Cardiac muscle cell (in vitro differentiated cells and primary cell): Measurements from ENCODE around the gene FGGY. TPM values are rescaled to one million over a fixed set of nuclear protein-coding genes. Genes with fewer than 3 reads are reported as not detected.

Source experiments
- DNase-seq, 2 donors: peaks; one replicate each; pipeline versions ENCODE4 v3.0.0 to v3.0.0-alpha.2; 2010 to 2017; ENCODE audit warnings: low read depth in 1 of 2, low spot score in 1 of 2
- H3K27ac ChIP-seq: fragments of 200-600 bp; sonication (generic); 2 replicates; pipeline ENCODE4 v1.5.1; 2016
- H3K27me3 ChIP-seq: fragments of 200-600 bp; sonication (generic); 2 replicates; pipeline ENCODE4 v1.6.0; 2016; ENCODE audit warnings: control low read depth
- H3K36me3 ChIP-seq: fragments of 200-600 bp; sonication (generic); 2 replicates; pipeline ENCODE4 v1.5.1; 2016; ENCODE audit warnings: control low read depth
- H3K4me1 ChIP-seq: fragments of 200-600 bp; sonication (generic); 2 replicates; pipeline ENCODE4 v1.8.1; 2017; ENCODE audit warnings: low read depth, mild to moderate bottlenecking, mixed run types
- H3K4me3 ChIP-seq: fragments of 200-600 bp; sonication (generic); 2 replicates; pipeline ENCODE4 v1.5.1; 2016; ENCODE audit warnings: mild to moderate bottlenecking
- H3K9me3 ChIP-seq: fragments of 200-600 bp; sonication (generic); 2 replicates; pipeline ENCODE4 v1.5.1; 2017; ENCODE audit warnings: low read depth, mild to moderate bottlenecking, control low read depth
- CTCF ChIP-seq: IDR thresholded peaks from 2 replicates; pipeline ENCODE4 v1.5.1; 2012; ENCODE audit warnings: low read depth, mild to moderate bottlenecking, low read length
- polyA plus RNA-seq: library from polyadenylated mRNA; unstranded; fragments of >200 nt; fragmentation: Nextera tagmentation; extraction: Ambion mirVana; gene quantifications from 2 replicates; pipeline ENCODE4 v1.2.1, GENCODE V29; 2016
- total RNA-seq: library from RNA; depleted of rRNA; stranded (reverse); fragments of >200 nt; gene quantifications from 2 replicates; pipeline ENCODE4 v1.2.3, GENCODE V29; 2016

FGGY gene
- total and polyA plus RNA-seq, 2 experiments from 2014 or later: 9.8 to 14.5 TPM

DNA sequence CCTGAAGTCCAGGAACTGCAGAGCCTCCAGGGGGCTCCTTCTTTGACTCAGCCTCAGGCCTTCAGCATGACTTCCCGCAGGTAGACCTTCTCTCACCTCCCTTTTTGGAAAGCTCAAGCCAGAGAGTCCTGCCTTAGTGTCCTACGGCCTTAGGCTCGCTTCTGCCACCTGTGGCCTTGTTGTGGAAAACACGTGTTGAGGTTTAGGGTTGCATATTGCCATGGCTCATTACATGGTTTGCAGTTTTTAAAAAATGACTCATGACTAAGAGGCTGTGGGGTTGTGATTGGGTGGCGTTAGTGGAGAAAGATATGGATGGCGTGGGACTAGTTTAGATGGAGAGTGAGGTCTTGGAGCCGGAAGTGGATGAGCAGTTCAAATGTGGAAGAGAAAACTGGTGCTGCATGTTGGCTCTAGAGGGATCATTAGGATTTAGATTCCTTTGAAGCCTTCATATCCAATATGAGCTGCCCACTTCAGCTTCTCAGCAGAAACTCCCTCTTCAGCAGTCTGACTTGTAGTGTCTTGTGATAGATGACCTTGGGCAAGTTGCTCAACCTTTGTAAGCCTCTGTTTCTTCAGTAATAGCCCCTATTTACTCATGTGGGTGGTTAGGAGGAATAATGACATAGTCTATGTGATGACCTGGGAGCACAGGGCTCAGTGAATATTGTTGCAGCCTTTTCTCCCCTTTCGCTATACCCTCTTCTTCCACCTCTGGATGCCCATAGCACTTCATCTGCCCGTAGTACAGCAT, 6.5 kb upstream of the FGGY start:
- H3K4me3 ChIP-seq: no peak overlapping the region
- peak; percentile 47 to 67 for DNase-seq
- peaks cover 2% of the 10 kb centered on the region for H3K27me3 ChIP-seq
- no peaks in the 10 kb centered on the region for H3K36me3 ChIP-seq
- H3K4me1 ChIP-seq: peaks cover 7% of the 10 kb centered on the region
- H3K27ac ChIP-seq: no peak overlapping the region
- H3K9me3 ChIP-seq: no peaks in the 10 kb centered on the region
- TF ChIP-seq CTCF: peak; percentile 47

GRCh38 chr1:59291561-59291960, 5.3 kb upstream of the FGGY start:
- Histone ChIP-seq H3K27ac (no peak overlapping the region), H3K4me1 (peaks cover 7% of the 10 kb centered on the region), H3K27me3 (peaks cover under 1% of the 10 kb centered on the region), H3K36me3 (no peaks in the 10 kb centered on the region), H3K9me3 (no peaks in the 10 kb centered on the region), H3K4me3 (no peak overlapping the region)
- no peak for TF ChIP-seq CTCF
- no peak for DNase-seq

GRCh38 chr1:59292562-59292961, 4.3 kb upstream of the FGGY start:
- Histone ChIP-seq H3K4me1 (peaks cover 7% of the 10 kb centered on the region), H3K9me3 (no peaks in the 10 kb centered on the region), H3K27ac (no peak overlapping the region), H3K27me3 (no peaks in the 10 kb centered on the region), H3K36me3 (no peaks in the 10 kb centered on the region), H3K4me3 (no peak overlapping the region)
- DNase-seq: peak in 1 of 2 donors; percentile 93
- TF ChIP-seq CTCF: peak; percentile 6

DNA sequence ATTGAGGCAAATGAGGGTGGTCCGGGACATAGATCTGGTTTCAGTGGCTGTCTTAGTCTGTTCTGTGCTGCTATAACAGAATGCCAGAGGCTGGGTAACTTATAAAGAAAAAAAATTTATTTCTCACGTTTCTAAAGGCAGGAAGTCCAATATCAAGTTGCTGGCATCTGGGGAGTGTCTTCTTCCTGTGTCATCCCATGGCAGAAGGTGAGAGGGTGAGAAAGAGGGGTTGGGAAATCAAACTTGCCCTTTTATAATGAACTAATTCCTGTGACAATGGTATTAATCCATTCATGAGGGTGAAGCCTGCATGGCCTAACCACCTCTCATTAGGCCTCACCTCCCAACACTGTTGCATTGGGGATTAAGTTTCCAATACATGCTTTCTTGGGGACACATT, 3.7 kb upstream of the FGGY start:
- TF ChIP-seq CTCF: no peak
- no peak for DNase-seq
- Histone ChIP-seq H3K27me3 (no peaks in the 10 kb centered on the region), H3K27ac (no peak overlapping the region), H3K4me1 (peaks cover 7% of the 10 kb centered on the region), H3K9me3 (no peaks in the 10 kb centered on the region), H3K4me3 (no peak overlapping the region), H3K36me3 (no peaks in the 10 kb centered on the region)

DNA sequence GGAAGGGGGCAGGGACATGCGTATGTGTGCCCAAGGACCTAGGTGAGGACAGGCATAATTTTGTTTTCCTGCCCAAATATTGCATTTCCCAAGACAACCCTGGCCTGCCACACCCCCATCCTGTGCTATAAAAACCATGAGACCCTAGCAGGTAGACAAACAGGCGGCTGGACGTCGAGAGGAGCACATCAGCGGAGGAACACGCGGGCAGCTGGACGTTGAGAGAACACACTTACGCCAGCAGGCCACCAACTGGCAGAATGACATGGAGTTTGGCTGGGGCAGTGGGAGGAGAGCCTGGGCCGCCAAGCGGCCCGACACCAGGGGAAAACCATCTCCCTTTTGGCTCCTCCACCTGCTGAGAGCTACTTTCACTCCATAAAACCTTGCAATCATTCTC, 3.0 kb upstream of the FGGY start:
- no peak overlapping the region for H3K27ac ChIP-seq
- H3K27me3 ChIP-seq: no peaks in the 10 kb centered on the region
- peaks cover 7% of the 10 kb centered on the region for H3K4me1 ChIP-seq
- DNase-seq: no peak
- H3K9me3 ChIP-seq: no peaks in the 10 kb centered on the region
- no peak for TF ChIP-seq CTCF
- no peaks in the 10 kb centered on the region for H3K36me3 ChIP-seq
- H3K4me3 ChIP-seq: no peak overlapping the region

DNA sequence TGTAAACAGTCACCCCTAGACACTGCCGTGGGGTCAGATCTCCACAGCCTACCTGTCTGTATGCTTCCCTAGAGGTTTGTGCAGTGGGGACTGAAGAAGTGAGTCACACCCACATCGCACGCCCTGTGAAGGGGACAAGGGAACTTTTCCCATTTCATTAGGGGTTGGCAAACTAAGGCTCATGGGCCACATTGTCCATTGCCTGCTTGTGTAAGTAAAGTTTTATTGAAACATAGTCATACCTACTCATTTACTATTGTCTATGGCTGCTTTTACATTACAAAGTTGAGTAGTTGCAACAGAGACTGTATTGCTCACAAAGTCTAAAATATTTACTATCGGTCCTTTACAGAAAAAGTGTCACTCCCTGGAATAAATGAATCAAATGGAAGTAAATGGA, 2.5 kb upstream of the FGGY start:
- no peak for DNase-seq
- no peak overlapping the region for H3K27ac ChIP-seq
- H3K4me3 ChIP-seq: no peak overlapping the region
- no peaks in the 10 kb centered on the region for H3K27me3 ChIP-seq
- peaks cover 7% of the 10 kb centered on the region for H3K4me1 ChIP-seq
- no peak for TF ChIP-seq CTCF
- H3K36me3 ChIP-seq: no peaks in the 10 kb centered on the region
- no peaks in the 10 kb centered on the region for H3K9me3 ChIP-seq
